Loucy (cell line): Measurements from ENCODE around the gene TMTC2.

Source experiments
- H2AFZ ChIP-seq: fragments of 200-600 bp; sonication (generic); 2 replicates; pipeline ENCODE4 v1.6.0; 2016; ENCODE audit warnings: antibody characterized with exemption, mild to moderate bottlenecking, low read length, moderate library complexity
- H3F3A ChIP-seq: fragments of 200-600 bp; 2 replicates; pipeline ENCODE4 v1.6.0; 2016; ENCODE audit warnings: antibody characterized with exemption, low read depth, mild to moderate bottlenecking
- H3K27me3 ChIP-seq: fragments of 200-600 bp; sonication (generic); 2 replicates; pipeline ENCODE4 v1.6.1; 2014; ENCODE audit warnings: low read length, mild to moderate bottlenecking; ENCODE audit not compliant: insufficient read depth, poor library complexity, severe bottlenecking
- H3K36me3 ChIP-seq: fragments of 200-600 bp; sonication (generic); 2 replicates; pipeline ENCODE4 v1.6.1; 2016; ENCODE audit warnings: low read length; ENCODE audit not compliant: insufficient read depth
- H3K4me1 ChIP-seq: fragments of 200-600 bp; sonication (generic); 2 replicates; pipeline ENCODE4 v1.5.1; 2014; ENCODE audit warnings: low read length, mild to moderate bottlenecking; ENCODE audit not compliant: insufficient read depth, poor library complexity, severe bottlenecking
- H3K4me2 ChIP-seq: fragments of 200-600 bp; sonication (generic); 2 replicates; pipeline ENCODE4 v1.6.0; 2014; ENCODE audit warnings: antibody characterized with exemption, low read length, low read depth, mild to moderate bottlenecking; ENCODE audit not compliant: poor library complexity, severe bottlenecking
- H3K4me3 ChIP-seq: fragments of 200-600 bp; sonication (generic); 2 replicates; pipeline ENCODE4 v1.5.1; 2014; ENCODE audit warnings: low read length, mild to moderate bottlenecking, mixed read lengths; ENCODE audit not compliant: poor library complexity, severe bottlenecking
- H3K79me2 ChIP-seq: fragments of 200-600 bp; sonication (generic); 2 replicates; pipeline ENCODE4 v1.6.1; 2014; ENCODE audit warnings: low read length; ENCODE audit not compliant: insufficient read depth
- H3K9ac ChIP-seq: fragments of 200-600 bp; sonication (generic); 2 replicates; pipeline ENCODE4 v1.6.0; 2014; ENCODE audit warnings: mild to moderate bottlenecking, low read depth, low read length, moderate library complexity; ENCODE audit not compliant: poor library complexity, severe bottlenecking
- H3K9me2 ChIP-seq: fragments of 200-600 bp; sonication (generic); replicated peaks from 2 replicates; pipeline ENCODE4 v1.6.1; 2016; ENCODE audit warnings: low read depth, low read length, mixed read lengths
- H3K9me3 ChIP-seq: fragments of 200-600 bp; sonication (generic); 2 replicates; pipeline ENCODE4 v1.6.1; 2014; ENCODE audit warnings: mild to moderate bottlenecking, antibody characterized with exemption, low read length, low read depth; ENCODE audit not compliant: insufficient read depth
- H4K20me1 ChIP-seq: fragments of 200-600 bp; sonication (generic); 2 replicates; pipeline ENCODE4 v1.6.0; 2014; ENCODE audit warnings: antibody characterized with exemption, low read length, mild to moderate bottlenecking; ENCODE audit not compliant: insufficient read depth, poor library complexity, severe bottlenecking
- CTCF ChIP-seq: fragments of 200-600 bp; sonication (generic); conservative IDR thresholded peaks from 2 replicates; pipeline ENCODE4 v1.5.1; 2014; ENCODE audit warnings: mild to moderate bottlenecking, antibody characterized with exemption, low read length
- EZH2phosphoT487 ChIP-seq: fragments of 200-600 bp; IDR thresholded peaks from 2 replicates; pipeline ENCODE4 v1.6.1; 2018; ENCODE audit warnings: antibody characterized with exemption, mild to moderate bottlenecking, moderate library complexity, borderline replicate concordance

The TMTC2 gene

GRCh38 chr12:82898441-82898840, 211.7 kb downstream of the TMTC2 start:
- no peaks in the 10 kb centered on the region for H3K36me3 ChIP-seq
- TF ChIP-seq EZH2phosphoT487 (no peak), CTCF (no peak)
- H3K4me3 ChIP-seq = no peak overlapping the region
- no peaks in the 10 kb centered on the region for H3F3A ChIP-seq
- no peaks in the 10 kb centered on the region for H3K27me3 ChIP-seq
- no peak overlapping the region for H2AFZ ChIP-seq
- H4K20me1 ChIP-seq = no peaks in the 10 kb centered on the region
- no peaks in the 10 kb centered on the region for H3K9me3 ChIP-seq
- no peak overlapping the region for H3K4me2 ChIP-seq
- no peaks in the 10 kb centered on the region for H3K79me2 ChIP-seq
- H3K9ac ChIP-seq = no peak overlapping the region
- H3K9me2 ChIP-seq = no peaks in the 10 kb centered on the region
- no peaks in the 10 kb centered on the region for H3K4me1 ChIP-seq

GRCh38 chr12:82904219-82904790, 217.6 kb downstream of the TMTC2 start:
- Histone ChIP-seq H3K9me2 (no peaks in the 10 kb centered on the region), H3K27me3 (no peaks in the 10 kb centered on the region), H3K9me3 (no peaks in the 10 kb centered on the region), H3K4me2 (no peak overlapping the region), H3K4me1 (no peaks in the 10 kb centered on the region), H3K36me3 (no peaks in the 10 kb centered on the region), H3K9ac (no peak overlapping the region), H4K20me1 (no peaks in the 10 kb centered on the region), H3K4me3 (no peak overlapping the region), H3F3A (no peaks in the 10 kb centered on the region), H3K79me2 (no peaks in the 10 kb centered on the region), H2AFZ (no peak overlapping the region)
- TF ChIP-seq CTCF (no peak), EZH2phosphoT487 (no peak)

GRCh38 chr12:82910246-82910893, 223.7 kb downstream of the TMTC2 start:
- TF ChIP-seq EZH2phosphoT487 (no peak), CTCF (no peak)
- Histone ChIP-seq H3K79me2 (no peaks in the 10 kb centered on the region), H3K4me1 (no peaks in the 10 kb centered on the region), H3K9me3 (no peaks in the 10 kb centered on the region), H3K36me3 (no peaks in the 10 kb centered on the region), H3F3A (no peaks in the 10 kb centered on the region), H3K4me3 (no peak overlapping the region), H3K27me3 (no peaks in the 10 kb centered on the region), H4K20me1 (no peaks in the 10 kb centered on the region), H3K9me2 (no peaks in the 10 kb centered on the region), H3K4me2 (no peak overlapping the region), H2AFZ (no peak overlapping the region), H3K9ac (no peak overlapping the region)
